ENCODE results near the gene MAPKAPK5. TPM values are rescaled to one million over a fixed set of nuclear protein-coding genes. Genes with fewer than 3 reads are reported as not detected.
"Not testable (repeated sequence)": the region's sequence is repeated elsewhere in the genome, so short reads cannot be mapped to it uniquely, and the experiment has no call there.

The MAPKAPK5 gene
- polyA plus RNA-seq, 3 donors = 25.3 to 58.2 (median 28.2) TPM

GRCh38 chr12:111818340-111818739 lies 23.7 kb upstream of the MAPKAPK5 start:
- no peak overlapping the region for H3K4me3 Mint-ChIP-seq
- H3K9me3 Mint-ChIP-seq = peaks cover 0 to 5% (median 0%) of the 10 kb centered on the region in 7 donors
- DNase-seq = no peak
- peaks cover 3 to 5% of the 10 kb centered on the region in 2 donors for H3K36me3 Mint-ChIP-seq
- Histone ChIP-seq H3K9me3 (replicated peaks in 1 of 2; ENCODE audit: control insufficient read depth in 1 of 2, insufficient read depth in 1 of 2, low read length in 2 of 2) (no peaks in the 10 kb centered on the region), H4K20me1 (ENCODE audit: insufficient read depth, low read length) (no peaks in the 10 kb centered on the region), H3K9ac (ENCODE audit: insufficient read depth, low read length, poor library complexity, severe bottlenecking) (no peak overlapping the region), H3K79me2 (ENCODE audit: insufficient read depth, low read length) (no peaks in the 10 kb centered on the region), H3K36me3 (replicated peaks in 1 of 2; ENCODE audit: control insufficient read depth in 1 of 2, insufficient read depth in 2 of 2, low read length in 2 of 2) (no peaks in the 10 kb centered on the region), H3K4me3 (replicated peaks in 1 of 3; ENCODE audit: low read depth in 2 of 3, low read length in 3 of 3) (no peak overlapping the region), H3K27ac (ENCODE audit: low read depth in 1 of 2, low read length in 2 of 2) (no peak overlapping the region), H3K4me2 (replicated peaks; ENCODE audit: extremely low read depth, low read length, poor library complexity, severe bottlenecking) (no peak overlapping the region), H3K27me3 (ENCODE audit: control insufficient read depth in 2 of 2, insufficient read depth in 2 of 2, low read length in 2 of 2) (no peaks in the 10 kb centered on the region), H2AFZ (ENCODE audit: insufficient read depth, low read depth, low read length, poor library complexity, severe bottlenecking) (no peak overlapping the region), H3K4me1 (ENCODE audit: control insufficient read depth in 1 of 2, insufficient read depth in 2 of 2, low read length in 2 of 2) (peaks cover 22 to 31% of the 10 kb centered on the region in 2 donors)
- H3K4me1 Mint-ChIP-seq = peaks cover 38% of the 10 kb centered on the region
- H3K27me3 Mint-ChIP-seq (ENCODE audit: low read depth in 3 of 3) = peaks cover 0 to 2% (median 0%) of the 10 kb centered on the region in 3 donors
- 87% methylated on average over 5 of the region's 8 CpGs for WGBS (ENCODE audit: insufficient coverage)
- TF ChIP-seq CTCF (IDR thresholded peaks at IDR 0.05) = no peak
- intact Hi-C loops (cut with micrococcal nuclease) = loop anchor here in 1 of 2 donors (10.0 kb wide), 1 partner anchor 64 kb away; no protein-coding TSS in a partner anchor
- H3K27ac Mint-ChIP-seq = no peak overlapping the region

GRCh38 chr12:111819191-111820158 lies 22.6 kb upstream of the MAPKAPK5 start:
- H2AFZ ChIP-seq (ENCODE audit: insufficient read depth, low read depth, low read length, poor library complexity, severe bottlenecking) = no peak overlapping the region

GRCh38 chr12:111820828-111821227 lies 21.2 kb upstream of the MAPKAPK5 start:
- peaks cover 52% of the 10 kb centered on the region for H3K4me1 Mint-ChIP-seq
- H3K9ac ChIP-seq (ENCODE audit: insufficient read depth, low read length, poor library complexity, severe bottlenecking); intact Hi-C loops (cut with micrococcal nuclease); H4K20me1 ChIP-seq (ENCODE audit: insufficient read depth, low read length); H3K27me3 Mint-ChIP-seq (ENCODE audit: low read depth in 3 of 3); H3K27ac Mint-ChIP-seq; H3K79me2 ChIP-seq (ENCODE audit: insufficient read depth, low read length); H3K9me3 Mint-ChIP-seq; H3K36me3 Mint-ChIP-seq; H2AFZ ChIP-seq (ENCODE audit: insufficient read depth, low read depth, low read length, poor library complexity, severe bottlenecking); DNase-seq; H3K4me3 ChIP-seq (replicated peaks in 1 of 3; ENCODE audit: low read depth in 2 of 3, low read length in 3 of 3); H3K27me3 ChIP-seq (ENCODE audit: control insufficient read depth in 2 of 2, insufficient read depth in 2 of 2, low read length in 2 of 2); H3K4me3 Mint-ChIP-seq; H3K27ac ChIP-seq (ENCODE audit: low read depth in 1 of 2, low read length in 2 of 2); H3K36me3 ChIP-seq (replicated peaks in 1 of 2; ENCODE audit: control insufficient read depth in 1 of 2, insufficient read depth in 2 of 2, low read length in 2 of 2); H3K4me2 ChIP-seq (replicated peaks; ENCODE audit: extremely low read depth, low read length, poor library complexity, severe bottlenecking); H3K9me3 ChIP-seq (replicated peaks in 1 of 2; ENCODE audit: control insufficient read depth in 1 of 2, insufficient read depth in 1 of 2, low read length in 2 of 2): not testable (repeated sequence)
- WGBS (ENCODE audit: insufficient coverage) = 93% methylated on average over 4 of the region's 8 CpGs
- peaks cover 36 to 44% of the 10 kb centered on the region in 2 donors for H3K4me1 ChIP-seq (ENCODE audit: control insufficient read depth in 1 of 2, insufficient read depth in 2 of 2, low read length in 2 of 2)

More at GRCh38 chr12:111819191-111820158, 22.6 kb upstream of the MAPKAPK5 start:
- Histone ChIP-seq H3K79me2 (ENCODE audit: insufficient read depth, low read length) (no peaks in the 10 kb centered on the region), H4K20me1 (ENCODE audit: insufficient read depth, low read length) (no peaks in the 10 kb centered on the region), H3K4me2 (replicated peaks; ENCODE audit: extremely low read depth, low read length, poor library complexity, severe bottlenecking) (no peak overlapping the region), H3K9ac (ENCODE audit: insufficient read depth, low read length, poor library complexity, severe bottlenecking) (no peak overlapping the region), H3K4me1 (ENCODE audit: control insufficient read depth in 1 of 2, insufficient read depth in 2 of 2, low read length in 2 of 2) (peaks cover 32 to 42% of the 10 kb centered on the region in 2 donors), H3K4me3 (replicated peaks in 1 of 3; ENCODE audit: low read depth in 2 of 3, low read length in 3 of 3) (no peak overlapping the region), H3K9me3 (replicated peaks in 1 of 2; ENCODE audit: control insufficient read depth in 1 of 2, insufficient read depth in 1 of 2, low read length in 2 of 2) (no peaks in the 10 kb centered on the region), H3K36me3 (replicated peaks in 1 of 2; ENCODE audit: control insufficient read depth in 1 of 2, insufficient read depth in 2 of 2, low read length in 2 of 2) (no peaks in the 10 kb centered on the region), H3K27me3 (ENCODE audit: control insufficient read depth in 2 of 2, insufficient read depth in 2 of 2, low read length in 2 of 2) (no peaks in the 10 kb centered on the region), H3K27ac (ENCODE audit: low read depth in 1 of 2, low read length in 2 of 2) (no peak overlapping the region)
- intact Hi-C loops (cut with micrococcal nuclease) = loop anchor here in 1 of 2 donors (10.0 kb wide), 1 partner anchor 65 kb away; no protein-coding TSS in a partner anchor
- peaks cover 0 to 2% (median 2%) of the 10 kb centered on the region in 3 donors for H3K27me3 Mint-ChIP-seq (ENCODE audit: low read depth in 3 of 3)
- H3K4me3 Mint-ChIP-seq = no peak overlapping the region
- H3K9me3 Mint-ChIP-seq = peaks cover 0 to 5% (median 0%) of the 10 kb centered on the region in 7 donors
- H3K4me1 Mint-ChIP-seq = peaks cover 48% of the 10 kb centered on the region
- 100% methylated on average over 1 of the region's 6 CpGs for WGBS (ENCODE audit: insufficient coverage)
- TF ChIP-seq CTCF (IDR thresholded peaks at IDR 0.05) = no peak
- peak overlapping the region in 1 of 7 donors; percentile 23 for H3K27ac Mint-ChIP-seq
- no peaks in the 10 kb centered on the region for H3K36me3 Mint-ChIP-seq
- no peak for DNase-seq
